ENCODE data around the gene KIF5C. TPM values are rescaled to one million over a fixed set of nuclear protein-coding genes. Genes with fewer than 3 reads are reported as not detected.

The KIF5C gene
- total RNA-seq, 1 donor from 2014 or later = 673 TPM

GRCh38 chr2:148876595-148877402, 1.8 kb downstream of the KIF5C start:
- TF ChIP-seq CTCF (IDR thresholded peaks at IDR 0.05; ENCODE audit: partially characterized antibody, unreplicated experiment) = no peak
- peak overlapping the region; percentile 99 for H3K4me3 Mint-ChIP-seq (ENCODE audit: unreplicated experiment)
- peaks cover 17% of the 10 kb centered on the region for H3K27me3 Mint-ChIP-seq (ENCODE audit: unreplicated experiment)
- peak overlapping the region; percentile 99 for H3K27ac Mint-ChIP-seq (ENCODE audit: unreplicated experiment)
- peak; percentile 93 for DNase-seq
- H3K4me1 Mint-ChIP-seq (ENCODE audit: low read depth, unreplicated experiment) = peaks cover 31% of the 10 kb centered on the region
- no peaks in the 10 kb centered on the region for H3K36me3 Mint-ChIP-seq (ENCODE audit: unreplicated experiment)
- H3K9me3 Mint-ChIP-seq (ENCODE audit: unreplicated experiment) = peaks cover 21% of the 10 kb centered on the region

GRCh38 chr2:148877403-148877740, 2.3 kb downstream of the KIF5C start:
- no peak for TF ChIP-seq CTCF (IDR thresholded peaks at IDR 0.05; ENCODE audit: partially characterized antibody, unreplicated experiment)
- Mint-ChIP-seq H3K27me3 (ENCODE audit: unreplicated experiment) (peaks cover 17% of the 10 kb centered on the region), H3K36me3 (ENCODE audit: unreplicated experiment) (no peaks in the 10 kb centered on the region), H3K9me3 (ENCODE audit: unreplicated experiment) (peaks cover 21% of the 10 kb centered on the region), H3K4me1 (ENCODE audit: low read depth, unreplicated experiment) (peaks cover 33% of the 10 kb centered on the region), H3K27ac (ENCODE audit: unreplicated experiment) (peak overlapping the region; percentile 99), H3K4me3 (ENCODE audit: unreplicated experiment) (peak overlapping the region; percentile 99)
- DNase-seq = no peak

DNA sequence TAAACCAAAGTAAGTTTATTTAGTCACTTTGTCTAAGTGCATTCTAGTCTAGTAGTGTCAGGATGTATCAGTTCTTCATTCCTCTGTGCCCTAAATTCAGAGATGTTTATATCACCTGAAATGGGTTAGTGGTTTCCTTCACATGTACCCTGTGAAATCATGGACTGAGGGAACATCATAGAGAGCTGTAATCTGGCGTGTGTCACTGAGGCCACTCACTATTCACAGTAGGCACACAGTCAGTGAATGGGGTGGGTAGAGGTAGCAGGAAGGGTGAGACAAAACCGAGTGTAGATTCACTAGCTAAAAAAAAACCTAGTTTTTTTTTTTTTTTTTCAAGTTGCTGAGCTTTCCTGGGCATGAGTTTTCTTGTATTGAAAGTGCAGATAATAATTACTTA, 5.6 kb downstream of the KIF5C start:
- Mint-ChIP-seq H3K36me3 (ENCODE audit: unreplicated experiment) (no peaks in the 10 kb centered on the region), H3K4me3 (ENCODE audit: unreplicated experiment) (peak overlapping the region; percentile 58), H3K9me3 (ENCODE audit: unreplicated experiment) (peaks cover 16% of the 10 kb centered on the region), H3K27me3 (ENCODE audit: unreplicated experiment) (peaks cover 22% of the 10 kb centered on the region), H3K27ac (ENCODE audit: unreplicated experiment) (peak overlapping the region; percentile 7), H3K4me1 (ENCODE audit: low read depth, unreplicated experiment) (peaks cover 55% of the 10 kb centered on the region)
- no peak for TF ChIP-seq CTCF (IDR thresholded peaks at IDR 0.05; ENCODE audit: partially characterized antibody, unreplicated experiment)
- no peak for DNase-seq

DNA sequence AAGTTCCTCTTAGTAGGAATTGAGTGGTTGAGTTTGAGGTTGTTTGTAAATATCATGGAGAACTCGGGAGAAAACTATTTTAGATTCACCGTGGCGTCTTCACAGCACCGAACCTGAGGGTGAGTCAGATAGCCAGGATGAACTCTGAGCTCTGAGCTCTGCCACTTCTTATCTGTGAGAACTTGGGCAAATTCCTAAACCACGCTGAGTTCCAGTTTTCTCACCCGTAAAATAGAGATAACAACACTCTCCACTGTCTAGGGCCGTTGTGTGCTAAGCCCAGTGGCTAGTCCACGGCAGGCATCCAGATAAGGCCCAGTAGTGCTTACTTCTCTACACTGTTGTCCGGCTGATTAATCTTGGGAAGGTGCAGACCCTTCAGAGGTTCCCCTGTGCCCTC, 7.0 kb downstream of the KIF5C start:
- Mint-ChIP-seq H3K9me3 (ENCODE audit: unreplicated experiment) (peaks cover 8% of the 10 kb centered on the region), H3K36me3 (ENCODE audit: unreplicated experiment) (no peaks in the 10 kb centered on the region), H3K27me3 (ENCODE audit: unreplicated experiment) (peaks cover 14% of the 10 kb centered on the region), H3K4me3 (ENCODE audit: unreplicated experiment) (peak overlapping the region; percentile 26), H3K4me1 (ENCODE audit: low read depth, unreplicated experiment) (peaks cover 65% of the 10 kb centered on the region), H3K27ac (ENCODE audit: unreplicated experiment) (no peak overlapping the region)
- TF ChIP-seq CTCF (IDR thresholded peaks at IDR 0.05; ENCODE audit: partially characterized antibody, unreplicated experiment) = no peak
- no peak for DNase-seq

DNA sequence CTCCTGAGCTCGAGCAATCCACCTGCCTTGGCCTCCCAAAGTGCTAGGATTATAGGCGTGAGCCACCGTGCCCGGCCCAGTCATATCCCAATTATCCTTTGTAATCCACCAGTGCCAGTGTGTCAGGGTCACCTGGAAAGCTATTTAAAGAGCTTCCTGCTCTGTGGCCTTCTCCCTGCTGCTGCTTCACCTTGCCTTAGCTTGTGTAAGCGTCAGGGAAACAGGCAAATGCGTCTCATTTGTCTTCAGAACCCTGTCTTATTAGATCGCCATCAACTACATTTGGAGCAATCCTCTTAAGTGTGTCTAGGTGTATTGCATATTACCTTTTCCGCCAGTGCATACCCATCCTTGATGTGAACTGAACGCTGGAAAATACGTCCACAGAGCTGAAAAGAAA, 10.2 kb downstream of the KIF5C start:
- Mint-ChIP-seq H3K27ac (ENCODE audit: unreplicated experiment) (peak overlapping the region; percentile 81), H3K27me3 (ENCODE audit: unreplicated experiment) (peaks cover 14% of the 10 kb centered on the region), H3K9me3 (ENCODE audit: unreplicated experiment) (peaks cover 16% of the 10 kb centered on the region), H3K4me1 (ENCODE audit: low read depth, unreplicated experiment) (peaks cover 62% of the 10 kb centered on the region), H3K36me3 (ENCODE audit: unreplicated experiment) (no peaks in the 10 kb centered on the region), H3K4me3 (ENCODE audit: unreplicated experiment) (peak overlapping the region; percentile 77)
- no peak for DNase-seq
- no peak for TF ChIP-seq CTCF (IDR thresholded peaks at IDR 0.05; ENCODE audit: partially characterized antibody, unreplicated experiment)

All from glutamatergic neuron (in vitro differentiated cells).